Measurements from ENCODE around the gene GTF2F2.

GRCh38 chr13:45122941-45123340 is 2.6 kb downstream of the GTF2F2 start:
- TF ChIP-seq CTCF (IDR thresholded peaks at IDR 0.05) (no peak), POLR2A (IDR thresholded peaks at IDR 0.05) (no peak)

Data from upper lobe of left lung (tissue), 4 donors.